DOHH2 (cell line): ENCODE data around the gene TOMM70.

Source experiments
- H3F3A ChIP-seq: fragments of 200-600 bp; sonication (generic), shearing (Covaris generic); 2 replicates; pipeline ENCODE4 v1.6.0; 2016; ENCODE audit warnings: antibody characterized with exemption, mild to moderate bottlenecking; ENCODE audit not compliant: control insufficient read depth, insufficient read depth
- H3K27ac ChIP-seq: fragments of 200-600 bp; sonication (generic); 2 replicates; pipeline ENCODE4 v1.5.1; 2014; ENCODE audit warnings: low read depth, mild to moderate bottlenecking, low read length, moderate library complexity
- H3K27me3 ChIP-seq: fragments of 200-600 bp; sonication (generic); 2 replicates; pipeline ENCODE4 v1.6.1; 2014; ENCODE audit warnings: mild to moderate bottlenecking, low read length, mixed read lengths; ENCODE audit not compliant: control insufficient read depth
- H3K36me3 ChIP-seq: fragments of 200-600 bp; sonication (generic); 2 replicates; pipeline ENCODE4 v1.6.1; 2014; ENCODE audit warnings: mild to moderate bottlenecking, low read length, moderate library complexity, mixed read lengths; ENCODE audit not compliant: control insufficient read depth
- H3K4me1 ChIP-seq: fragments of 200-600 bp; sonication (generic); 2 replicates; pipeline ENCODE4 v1.6.1; 2014; ENCODE audit warnings: mild to moderate bottlenecking, low read length, mixed read lengths; ENCODE audit not compliant: control insufficient read depth
- H3K4me2 ChIP-seq: fragments of 200-600 bp; sonication (generic); 2 replicates; pipeline ENCODE4 v1.6.0; 2014; ENCODE audit warnings: mild to moderate bottlenecking, low read length, moderate library complexity
- H3K4me3 ChIP-seq: fragments of 200-600 bp; sonication (generic); 2 replicates; pipeline ENCODE4 v1.5.1; 2014; ENCODE audit warnings: mild to moderate bottlenecking, low read length, mixed read lengths
- H3K79me2 ChIP-seq: fragments of 200-600 bp; sonication (generic); 2 replicates; pipeline ENCODE4 v1.6.1; 2014; ENCODE audit warnings: mild to moderate bottlenecking, low read length, mixed read lengths; ENCODE audit not compliant: control insufficient read depth
- H3K9me2 ChIP-seq: fragments of 200-600 bp; sonication (generic); replicated peaks from 2 replicates; pipeline ENCODE4 v1.6.1; 2014; ENCODE audit warnings: mild to moderate bottlenecking, low read length, mixed read lengths; ENCODE audit not compliant: control insufficient read depth
- H3K9me3 ChIP-seq: fragments of 200-600 bp; sonication (generic); 2 replicates; pipeline ENCODE4 v1.6.1; 2014; ENCODE audit warnings: antibody characterized with exemption, low read length, mixed read lengths; ENCODE audit not compliant: control insufficient read depth, insufficient read depth
- H4K20me1 ChIP-seq: fragments of 200-600 bp; sonication (generic); 2 replicates; pipeline ENCODE4 v1.6.0; 2014; ENCODE audit warnings: low read depth, mild to moderate bottlenecking, antibody characterized with exemption, low read length, moderate library complexity; ENCODE audit not compliant: control insufficient read depth, insufficient read depth
- EZH2phosphoT487 ChIP-seq: fragments of 200-600 bp; sonication (generic); IDR thresholded peaks from 2 replicates; pipeline ENCODE4 v1.6.1; 2017; ENCODE audit warnings: borderline replicate concordance, mild to moderate bottlenecking, antibody characterized with exemption, low read length, moderate library complexity, mixed read lengths
- TF ChIP-seq, protein P1 (sequence below): fragments of 200-600 bp; sonication (generic); IDR thresholded peaks from one replicate; pipeline ENCODE4 v1.5.1; 2014; ENCODE audit warnings: antibody characterized with exemption, mild to moderate bottlenecking, low read depth, low read length; ENCODE audit not compliant: poor library complexity, severe bottlenecking

The TOMM70 gene

GRCh38 chr3:100424261-100424660 is 23.4 kb upstream of the TOMM70 start:
- Histone ChIP-seq H3K9me3 (no peaks in the 10 kb centered on the region), H3K4me3 (no peak overlapping the region), H4K20me1 (no peaks in the 10 kb centered on the region), H3K27ac (no peak overlapping the region), H3K79me2 (no peaks in the 10 kb centered on the region), H3K9me2 (no peaks in the 10 kb centered on the region), H3K4me1 (peaks cover 7% of the 10 kb centered on the region), H3K4me2 (no peak overlapping the region), H3K36me3 (no peaks in the 10 kb centered on the region), H3K27me3 (no peaks in the 10 kb centered on the region), H3F3A (no peaks in the 10 kb centered on the region)
- TF ChIP-seq EZH2phosphoT487 = no peak
- TF ChIP-seq, protein P1, sequence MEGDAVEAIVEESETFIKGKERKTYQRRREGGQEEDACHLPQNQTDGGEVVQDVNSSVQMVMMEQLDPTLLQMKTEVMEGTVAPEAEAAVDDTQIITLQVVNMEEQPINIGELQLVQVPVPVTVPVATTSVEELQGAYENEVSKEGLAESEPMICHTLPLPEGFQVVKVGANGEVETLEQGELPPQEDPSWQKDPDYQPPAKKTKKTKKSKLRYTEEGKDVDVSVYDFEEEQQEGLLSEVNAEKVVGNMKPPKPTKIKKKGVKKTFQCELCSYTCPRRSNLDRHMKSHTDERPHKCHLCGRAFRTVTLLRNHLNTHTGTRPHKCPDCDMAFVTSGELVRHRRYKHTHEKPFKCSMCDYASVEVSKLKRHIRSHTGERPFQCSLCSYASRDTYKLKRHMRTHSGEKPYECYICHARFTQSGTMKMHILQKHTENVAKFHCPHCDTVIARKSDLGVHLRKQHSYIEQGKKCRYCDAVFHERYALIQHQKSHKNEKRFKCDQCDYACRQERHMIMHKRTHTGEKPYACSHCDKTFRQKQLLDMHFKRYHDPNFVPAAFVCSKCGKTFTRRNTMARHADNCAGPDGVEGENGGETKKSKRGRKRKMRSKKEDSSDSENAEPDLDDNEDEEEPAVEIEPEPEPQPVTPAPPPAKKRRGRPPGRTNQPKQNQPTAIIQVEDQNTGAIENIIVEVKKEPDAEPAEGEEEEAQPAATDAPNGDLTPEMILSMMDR = no peak

DNA sequence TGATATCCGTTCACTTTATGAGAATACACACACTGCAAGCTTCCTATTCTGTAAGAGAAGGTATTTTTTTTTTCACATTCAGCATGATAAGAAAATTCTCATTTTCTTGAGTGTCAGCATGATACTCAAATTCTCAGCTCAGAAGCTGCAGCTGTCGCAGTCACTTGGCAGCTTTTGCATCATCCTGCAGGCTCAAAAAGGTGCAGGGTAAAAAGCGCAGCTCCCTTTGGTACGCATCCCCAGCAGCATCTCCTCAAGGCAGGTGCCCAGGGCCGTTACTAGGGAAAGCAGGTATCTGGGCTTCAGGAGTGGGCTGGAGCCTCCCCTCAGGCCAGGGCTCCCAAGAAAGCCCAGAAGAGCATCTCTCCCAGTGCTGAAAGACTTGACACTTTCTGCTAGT is 22.7 kb upstream of the TOMM70 start:
- H4K20me1 ChIP-seq = no peaks in the 10 kb centered on the region
- no peaks in the 10 kb centered on the region for H3K9me3 ChIP-seq
- no peak for TF ChIP-seq EZH2phosphoT487
- TF ChIP-seq, protein P1 = no peak
- no peaks in the 10 kb centered on the region for H3F3A ChIP-seq
- H3K9me2 ChIP-seq = no peaks in the 10 kb centered on the region
- no peak overlapping the region for H3K4me2 ChIP-seq
- H3K27me3 ChIP-seq = no peaks in the 10 kb centered on the region
- H3K4me3 ChIP-seq = no peak overlapping the region
- no peak overlapping the region for H3K27ac ChIP-seq
- no peaks in the 10 kb centered on the region for H3K79me2 ChIP-seq
- peaks cover 11% of the 10 kb centered on the region for H3K4me1 ChIP-seq
- H3K36me3 ChIP-seq = no peaks in the 10 kb centered on the region

- Histone ChIP-seq H3K27ac (no peak overlapping the region), H3K79me2 (no peaks in the 10 kb centered on the region), H3K27me3 (no peaks in the 10 kb centered on the region), H4K20me1 (no peaks in the 10 kb centered on the region), H3K9me3 (no peaks in the 10 kb centered on the region), H3K4me1 (peaks cover 11% of the 10 kb centered on the region), H3K36me3 (no peaks in the 10 kb centered on the region), H3K9me2 (no peaks in the 10 kb centered on the region), H3K4me2 (no peak overlapping the region), H3K4me3 (no peak overlapping the region), H3F3A (no peaks in the 10 kb centered on the region)
- TF ChIP-seq, protein P1 = no peak
- no peak for TF ChIP-seq EZH2phosphoT487
Observed at GRCh38 chr3:100420885-100421284, 20.0 kb upstream of the TOMM70 start.

DNA sequence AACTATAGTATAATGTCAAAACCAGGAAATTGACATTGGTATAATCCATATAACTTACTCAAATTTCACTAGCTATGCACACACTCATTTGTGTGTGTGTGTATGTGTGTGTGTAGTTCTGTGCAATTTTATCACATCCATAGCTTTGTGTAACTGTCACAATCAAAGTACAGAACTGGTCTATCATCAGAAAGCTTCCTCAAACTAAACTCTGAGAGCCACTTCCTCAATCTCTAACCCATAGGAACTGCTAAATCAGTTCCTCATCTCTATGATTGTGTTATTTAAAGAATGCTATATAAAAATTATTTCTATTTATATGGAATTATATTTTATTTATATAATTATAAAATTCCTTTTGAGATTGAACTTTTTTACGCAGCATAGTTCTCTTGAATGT is 18.5 kb upstream of the TOMM70 start:
- Histone ChIP-seq H3F3A (no peaks in the 10 kb centered on the region), H3K27me3 (no peaks in the 10 kb centered on the region), H3K4me3 (no peak overlapping the region), H3K9me2 (no peaks in the 10 kb centered on the region), H3K36me3 (no peaks in the 10 kb centered on the region), H3K9me3 (no peaks in the 10 kb centered on the region), H3K4me2 (peak overlapping the region; percentile 16; the same call in 1 of the 2 replicates), H3K27ac (no peak overlapping the region), H3K4me1 (peaks cover 11% of the 10 kb centered on the region), H3K79me2 (no peaks in the 10 kb centered on the region), H4K20me1 (no peaks in the 10 kb centered on the region)
- TF ChIP-seq EZH2phosphoT487 = no peak
- TF ChIP-seq, protein P1 = no peak
